ENCODE results near the gene MYCBPAP. TPM values are rescaled to one million over a fixed set of nuclear protein-coding genes. Genes with fewer than 3 reads are reported as not detected.

MYCBPAP gene
- total and polyA plus RNA-seq, 3 experiments from 2014 or later, result 0.83 to 0.86 TPM; not detected in 1

DNA sequence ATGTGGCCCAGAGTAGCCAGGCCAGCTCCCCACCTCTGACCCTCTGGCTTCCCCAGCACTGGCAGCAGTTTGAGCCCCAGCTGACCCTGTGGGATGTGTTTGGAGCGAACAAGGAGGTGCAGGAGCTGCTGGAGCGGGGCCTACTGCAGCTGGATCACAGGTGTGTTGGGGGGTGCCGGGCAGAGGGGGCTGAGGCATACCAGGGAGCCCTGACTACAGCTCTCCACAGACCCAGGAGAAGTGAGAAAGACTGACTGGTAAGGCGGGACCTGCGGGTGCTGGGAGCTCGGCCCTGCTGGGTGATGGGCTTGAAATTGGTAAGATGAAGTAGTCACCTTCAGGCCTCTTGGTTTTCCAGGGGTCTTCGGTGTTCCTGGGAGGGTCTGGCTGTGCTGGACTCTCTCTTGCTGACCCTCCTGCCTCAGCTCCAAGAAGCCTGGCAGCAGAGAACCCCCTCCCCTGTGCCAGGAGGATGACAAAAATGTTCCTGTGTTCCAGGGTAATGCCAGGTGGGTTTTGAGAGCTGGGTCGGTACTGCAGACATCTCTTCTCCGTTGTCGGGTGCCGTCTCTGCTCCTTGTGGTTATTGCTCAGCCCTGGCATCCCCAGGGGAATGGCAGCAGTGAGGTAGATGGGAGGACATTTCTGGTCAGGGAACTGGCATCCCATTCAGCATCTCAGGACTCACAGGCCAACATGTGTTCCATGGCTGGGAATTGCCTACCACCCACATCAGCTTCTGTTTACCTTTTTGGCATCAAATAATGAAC, 23.7 kb upstream of the MYCBPAP start:
- ChIA-PET CTCF (interaction anchor here (1.1 to 1.3 kb wide), 3 partner anchors 11 to 123 kb away, joined by 3 to 4 read pairs (median 3); no protein-coding TSS in a partner anchor), POLR2A (interaction anchor here (0.6 kb wide), 1 partner anchor 63 kb away, joined by 6 read pairs; no protein-coding TSS in a partner anchor)
- Mint-ChIP-seq H3K36me3 (peaks cover 2 to 54% (median 3%) of the 10 kb centered on the region in 3 donors), H3K4me3 (no peak overlapping the region), H3K4me1 (peaks cover 11 to 23% (median 21%) of the 10 kb centered on the region in 3 donors), H3K9me3 (no peaks in the 10 kb centered on the region), H3K27ac (peak overlapping the region in 2 of 8 donors; percentile 4 to 73), H3K27me3 (no peaks in the 10 kb centered on the region)
- Histone ChIP-seq H3K36me3 (ENCODE audit: insufficient read depth, low read length) (peaks cover 13% of the 10 kb centered on the region), H3K9me3 (ENCODE audit: low read length) (no peaks in the 10 kb centered on the region), H3K27ac (ENCODE audit: low read depth, low read length) (no peak overlapping the region), H3K4me1 (ENCODE audit: insufficient read depth, low read length) (peaks cover 7% of the 10 kb centered on the region), H3K27me3 (ENCODE audit: insufficient read depth, low read length, poor library complexity, severe bottlenecking) (no peaks in the 10 kb centered on the region), H3K4me3 (ENCODE audit: low read length) (no peak overlapping the region)
- no peak for DNase-seq

- Mint-ChIP-seq H3K27ac (no peak overlapping the region), H3K4me3 (no peak overlapping the region), H3K9me3 (no peaks in the 10 kb centered on the region), H3K4me1 (peaks cover 0 to 4% (median 4%) of the 10 kb centered on the region in 3 donors), H3K36me3 (peaks cover 2 to 46% (median 3%) of the 10 kb centered on the region in 3 donors), H3K27me3 (no peaks in the 10 kb centered on the region)
- no peak overlapping the region for H3K4me3 ChIP-seq (ENCODE audit: low read length)
- no peak overlapping the region for H3K27ac ChIP-seq (ENCODE audit: low read depth, low read length)
- peaks cover 8% of the 10 kb centered on the region for H3K36me3 ChIP-seq (ENCODE audit: insufficient read depth, low read length)
- CTCF ChIA-PET, result interaction anchor here (1.0 to 1.2 kb wide), 2 partner anchors 8 to 14 kb away, joined by 3 to 4 read pairs; no protein-coding TSS in a partner anchor
- no peaks in the 10 kb centered on the region for H3K9me3 ChIP-seq (ENCODE audit: low read length)
- no peaks in the 10 kb centered on the region for H3K4me1 ChIP-seq (ENCODE audit: insufficient read depth, low read length)
- no peak for DNase-seq
- POLR2A ChIA-PET, result no interaction called here
- no peaks in the 10 kb centered on the region for H3K27me3 ChIP-seq (ENCODE audit: insufficient read depth, low read length, poor library complexity, severe bottlenecking)
These were observed 20.8 kb upstream of the MYCBPAP start for GRCh38 chr17:50487213-50488096.

DNA sequence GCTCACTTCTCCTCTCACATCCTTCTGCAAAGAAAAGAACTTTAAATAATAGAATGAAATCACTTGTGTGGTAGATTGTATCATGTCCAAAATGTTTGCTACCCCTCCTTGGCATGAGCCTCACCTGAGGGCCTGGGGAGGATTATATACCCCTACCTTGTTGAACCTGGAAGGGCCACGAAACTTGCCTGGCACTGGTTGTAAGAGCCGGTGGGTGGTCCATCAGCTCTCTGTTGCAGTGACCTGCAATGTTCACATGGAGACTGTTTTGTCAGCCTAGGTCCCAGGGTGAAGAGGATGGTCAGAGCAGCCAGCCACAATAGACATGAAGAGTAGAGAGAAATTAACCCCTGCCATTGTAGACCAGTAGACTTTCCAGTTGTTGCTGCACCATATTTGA, 19.4 kb upstream of the MYCBPAP start:
- POLR2A ChIA-PET, result no interaction called here

GRCh38 chr17:50491505-50491904, 16.7 kb upstream of the MYCBPAP start:
- Histone ChIP-seq H3K36me3 (ENCODE audit: insufficient read depth, low read length) (no peaks in the 10 kb centered on the region), H3K27me3 (ENCODE audit: insufficient read depth, low read length, poor library complexity, severe bottlenecking) (no peaks in the 10 kb centered on the region), H3K4me3 (ENCODE audit: low read length) (no peak overlapping the region), H3K27ac (ENCODE audit: low read depth, low read length) (no peak overlapping the region), H3K4me1 (ENCODE audit: insufficient read depth, low read length) (no peaks in the 10 kb centered on the region), H3K9me3 (ENCODE audit: low read length) (no peaks in the 10 kb centered on the region)
- peaks cover 0 to 10% (median 0%) of the 10 kb centered on the region in 3 donors for H3K36me3 Mint-ChIP-seq
- H3K4me3 Mint-ChIP-seq, result no peak overlapping the region
- no peak for DNase-seq
- ChIA-PET POLR2A (no interaction called here), CTCF (no interaction called here)
- H3K4me1 Mint-ChIP-seq, result no peaks in the 10 kb centered on the region
- no peaks in the 10 kb centered on the region for H3K27me3 Mint-ChIP-seq
- no peak overlapping the region for H3K27ac Mint-ChIP-seq
- H3K9me3 Mint-ChIP-seq, result no peaks in the 10 kb centered on the region

More for the DNA sequence above, 19.4 kb upstream of the MYCBPAP start:
- H3K36me3 Mint-ChIP-seq, result peaks cover 0 to 33% (median 0%) of the 10 kb centered on the region in 3 donors
- no peaks in the 10 kb centered on the region for H3K27me3 ChIP-seq (ENCODE audit: insufficient read depth, low read length, poor library complexity, severe bottlenecking)
- no peak overlapping the region for H3K4me3 Mint-ChIP-seq
- no peaks in the 10 kb centered on the region for H3K4me1 ChIP-seq (ENCODE audit: insufficient read depth, low read length)
- H3K36me3 ChIP-seq (ENCODE audit: insufficient read depth, low read length), result peaks cover 8% of the 10 kb centered on the region
- H3K4me3 ChIP-seq (ENCODE audit: low read length), result no peak overlapping the region
- H3K27ac ChIP-seq (ENCODE audit: low read depth, low read length), result no peak overlapping the region
- no peak for DNase-seq
- H3K9me3 Mint-ChIP-seq, result no peaks in the 10 kb centered on the region
- no peaks in the 10 kb centered on the region for H3K27me3 Mint-ChIP-seq
- no peaks in the 10 kb centered on the region for H3K4me1 Mint-ChIP-seq
- H3K9me3 ChIP-seq (ENCODE audit: low read length), result no peaks in the 10 kb centered on the region
- CTCF ChIA-PET, result interaction anchor here (0.9 to 1.0 kb wide), 2 partner anchors 10 to 127 kb away, joined by 3 read pairs; no protein-coding TSS in a partner anchor
- H3K27ac Mint-ChIP-seq, result peak overlapping the region in 1 of 8 donors; percentile 65

DNA sequence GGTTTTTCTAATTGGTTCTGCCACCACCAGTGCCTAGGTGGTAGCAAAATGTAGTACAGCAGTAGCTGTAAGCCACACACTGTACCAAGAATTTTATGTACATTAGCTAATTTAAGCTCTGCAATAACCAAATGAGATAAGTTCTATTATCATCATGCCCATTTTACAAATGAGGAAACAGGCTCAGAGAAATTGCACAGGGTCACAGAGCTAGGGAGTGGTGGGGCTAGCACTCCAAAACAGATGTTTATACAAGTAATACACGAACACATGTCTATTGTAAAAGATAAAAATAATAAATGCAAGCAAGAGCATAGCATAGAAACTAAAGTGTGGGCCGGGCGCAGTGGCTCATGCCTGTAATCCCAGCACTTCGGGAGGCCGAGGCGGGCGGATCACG, 16.0 kb upstream of the MYCBPAP start:
- no peaks in the 10 kb centered on the region for H3K27me3 Mint-ChIP-seq
- no peak for DNase-seq
- POLR2A ChIA-PET, result no interaction called here
- H3K27ac Mint-ChIP-seq, result no peak overlapping the region
- H3K9me3 ChIP-seq (ENCODE audit: low read length), result no peaks in the 10 kb centered on the region
- no peaks in the 10 kb centered on the region for H3K27me3 ChIP-seq (ENCODE audit: insufficient read depth, low read length, poor library complexity, severe bottlenecking)
- peaks cover 0 to 7% (median 0%) of the 10 kb centered on the region in 3 donors for H3K36me3 Mint-ChIP-seq
- no peak overlapping the region for H3K4me3 ChIP-seq (ENCODE audit: low read length)
- H3K36me3 ChIP-seq (ENCODE audit: insufficient read depth, low read length), result no peaks in the 10 kb centered on the region
- no peaks in the 10 kb centered on the region for H3K9me3 Mint-ChIP-seq
- no peak overlapping the region for H3K4me3 Mint-ChIP-seq
- no peak overlapping the region for H3K27ac ChIP-seq (ENCODE audit: low read depth, low read length)
- CTCF ChIA-PET, result no interaction called here
- H3K4me1 ChIP-seq (ENCODE audit: insufficient read depth, low read length), result no peaks in the 10 kb centered on the region
- no peaks in the 10 kb centered on the region for H3K4me1 Mint-ChIP-seq

DNA sequence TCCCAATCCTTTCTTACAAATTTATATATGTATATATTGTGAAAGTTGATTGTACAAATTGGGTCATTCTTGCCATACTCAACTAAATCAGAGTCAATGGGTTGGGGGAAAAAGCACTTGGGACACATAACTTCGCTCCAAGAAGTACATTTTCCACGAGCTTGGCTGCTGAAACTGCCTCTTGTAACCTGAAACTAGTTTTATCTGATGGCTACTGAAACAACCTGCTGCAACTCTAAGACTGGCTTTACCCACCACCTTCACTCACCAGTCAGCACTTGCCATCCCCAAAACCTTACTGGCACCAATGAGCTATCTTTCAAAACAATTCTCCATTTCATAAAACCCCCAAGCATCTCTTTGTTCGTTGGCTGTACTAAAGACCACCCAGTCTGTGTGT, 14.5 kb upstream of the MYCBPAP start:
- no peak for DNase-seq
- no peak overlapping the region for H3K27ac Mint-ChIP-seq
- no peak overlapping the region for H3K27ac ChIP-seq (ENCODE audit: low read depth, low read length)
- CTCF ChIA-PET, result no interaction called here
- POLR2A ChIA-PET, result no interaction called here
- no peaks in the 10 kb centered on the region for H3K27me3 Mint-ChIP-seq
- no peaks in the 10 kb centered on the region for H3K9me3 Mint-ChIP-seq
- H3K4me3 ChIP-seq (ENCODE audit: low read length), result no peak overlapping the region
- no peaks in the 10 kb centered on the region for H3K4me1 ChIP-seq (ENCODE audit: insufficient read depth, low read length)
- no peaks in the 10 kb centered on the region for H3K36me3 ChIP-seq (ENCODE audit: insufficient read depth, low read length)
- no peak overlapping the region for H3K4me3 Mint-ChIP-seq
- no peaks in the 10 kb centered on the region for H3K9me3 ChIP-seq (ENCODE audit: low read length)
- no peaks in the 10 kb centered on the region for H3K27me3 ChIP-seq (ENCODE audit: insufficient read depth, low read length, poor library complexity, severe bottlenecking)
- no peaks in the 10 kb centered on the region for H3K4me1 Mint-ChIP-seq
- H3K36me3 Mint-ChIP-seq, result peaks cover 0 to under 1% (median 0%) of the 10 kb centered on the region in 3 donors

GRCh38 chr17:50495217-50495823, 12.9 kb upstream of the MYCBPAP start:
- Histone ChIP-seq H3K4me3 (ENCODE audit: low read length) (no peak overlapping the region), H3K9me3 (ENCODE audit: low read length) (no peaks in the 10 kb centered on the region), H3K27me3 (ENCODE audit: insufficient read depth, low read length, poor library complexity, severe bottlenecking) (no peaks in the 10 kb centered on the region), H3K27ac (ENCODE audit: low read depth, low read length) (no peak overlapping the region), H3K36me3 (ENCODE audit: insufficient read depth, low read length) (no peaks in the 10 kb centered on the region), H3K4me1 (ENCODE audit: insufficient read depth, low read length) (no peaks in the 10 kb centered on the region)
- ChIA-PET POLR2A (no interaction called here), CTCF (no interaction called here)
- Mint-ChIP-seq H3K27ac (peak overlapping the region in 1 of 8 donors; percentile 32), H3K9me3 (no peaks in the 10 kb centered on the region), H3K36me3 (no peaks in the 10 kb centered on the region), H3K4me1 (no peaks in the 10 kb centered on the region), H3K4me3 (no peak overlapping the region), H3K27me3 (no peaks in the 10 kb centered on the region)
- no peak for DNase-seq

All from CD8-positive, alpha-beta memory T cell (primary cell).